HG03139 (cell line): ENCODE measurements around the gene CDC20.

Experiments
- ATAC-seq: cut with Tn5 transposase; IDR thresholded peaks from one replicate; pipeline ENCODE4 v1.9.1; 2021; ENCODE audit not compliant: unreplicated experiment

CDC20 gene

GRCh38 chr1:43358746-43359693 lies at the start of gene CDC20:
CDC20 (plus strand) TSS chr1:43358981; CDS start chr1:43359216, 235 bp downstream.
- peak; percentile 92 for ATAC-seq

GRCh38 chr1:43309405-43310025 lies 49.3 kb upstream of the CDC20 start:
- ATAC-seq = no peak

GRCh38 chr1:43311521-43311920 lies 47.3 kb upstream of the CDC20 start:
- ATAC-seq = no peak

GRCh38 chr1:43312212-43312623 lies 46.6 kb upstream of the CDC20 start:
- ATAC-seq = no peak

GRCh38 chr1:43312663-43313515 lies 45.9 kb upstream of the CDC20 start:
- no peak for ATAC-seq

GRCh38 chr1:43313771-43314170 lies 45.0 kb upstream of the CDC20 start:
- no peak for ATAC-seq

- ATAC-seq = no peak
Observed at GRCh38 chr1:43314233-43314632, 44.5 kb upstream of the CDC20 start.

- ATAC-seq = no peak
Observed at GRCh38 chr1:43315481-43315880, 43.3 kb upstream of the CDC20 start.

GRCh38 chr1:43315963-43316737 lies 42.6 kb upstream of the CDC20 start:
- no peak for ATAC-seq

GRCh38 chr1:43316738-43317520 lies 41.9 kb upstream of the CDC20 start:
- ATAC-seq = no peak

GRCh38 chr1:43317817-43318471 lies 40.8 kb upstream of the CDC20 start:
- ATAC-seq = no peak

GRCh38 chr1:43318831-43319230 lies 40.0 kb upstream of the CDC20 start:
- ATAC-seq = no peak

GRCh38 chr1:43319288-43319687 lies 39.5 kb upstream of the CDC20 start:
- ATAC-seq = no peak

GRCh38 chr1:43319766-43320165 lies 39.0 kb upstream of the CDC20 start:
- no peak for ATAC-seq

GRCh38 chr1:43321331-43321891 lies 37.4 kb upstream of the CDC20 start:
- ATAC-seq = no peak

- ATAC-seq = no peak
Observed at GRCh38 chr1:43322506-43322905, 36.3 kb upstream of the CDC20 start.

GRCh38 chr1:43324810-43325209 lies 34.0 kb upstream of the CDC20 start:
- ATAC-seq = no peak

GRCh38 chr1:43325381-43325780 lies 33.4 kb upstream of the CDC20 start:
- ATAC-seq = no peak
